Myocyte (in vitro differentiated cells): ENCODE measurements around the gene PHF13. TPM values are rescaled to one million over a fixed set of nuclear protein-coding genes. Genes with fewer than 3 reads are reported as not detected.

Experiments
- DNase-seq: peaks from one replicate; pipeline ENCODE4 v3.0.0-alpha.2; 2012; ENCODE audit warnings: low read depth
- total RNA-seq: library from RNA; depleted of rRNA; stranded (reverse); fragments of >200 nt; gene quantifications from 2 replicates; pipeline ENCODE4 v1.2.3, GENCODE V29; 2014

Gene PHF13
- total RNA-seq, 1 donor from 2014 or later = 9.6 TPM

DNA sequence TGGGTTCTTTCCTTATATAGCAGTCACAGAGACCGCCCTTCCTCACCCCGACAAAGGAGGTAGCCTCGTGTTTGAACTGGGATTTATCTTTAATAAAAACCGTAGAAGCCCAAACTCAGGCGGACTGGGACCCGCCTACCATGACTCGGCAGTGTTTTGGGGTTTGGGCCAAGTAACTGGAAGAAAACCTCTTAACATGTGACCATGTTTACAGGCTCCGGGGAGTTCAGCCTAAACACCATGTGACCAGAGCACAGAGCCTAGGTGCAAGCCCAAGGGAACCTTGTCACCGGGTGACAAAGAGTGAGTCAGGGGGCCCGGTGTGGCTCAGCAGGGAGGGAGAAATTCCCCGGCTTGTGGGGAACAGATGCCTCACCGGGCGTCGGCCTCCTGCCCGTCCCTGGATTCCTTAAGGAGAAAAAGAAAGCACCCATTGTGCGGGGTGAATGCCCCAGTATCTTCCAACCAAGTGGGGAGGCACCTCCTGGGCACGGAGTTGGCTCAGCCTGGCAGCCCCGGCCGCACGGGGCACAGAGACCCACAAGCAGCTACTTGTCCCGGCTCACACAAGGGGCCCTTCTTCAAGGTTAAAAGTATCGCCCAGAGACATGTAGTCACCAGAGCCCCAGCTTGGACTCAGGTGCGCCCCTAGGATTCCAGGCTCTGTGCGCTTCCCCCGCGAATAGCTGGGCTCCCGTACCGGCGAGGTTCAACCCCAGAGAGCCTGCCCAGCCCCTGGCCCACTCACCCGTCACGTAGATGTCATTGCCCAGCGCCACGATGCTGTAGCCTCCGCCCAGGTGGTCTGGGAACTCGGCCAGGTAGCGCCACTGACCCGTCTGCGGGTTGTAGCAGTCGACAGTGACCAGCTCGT is 12.2 kb upstream of the PHF13 start:
- peak; percentile 92 for DNase-seq

DNA sequence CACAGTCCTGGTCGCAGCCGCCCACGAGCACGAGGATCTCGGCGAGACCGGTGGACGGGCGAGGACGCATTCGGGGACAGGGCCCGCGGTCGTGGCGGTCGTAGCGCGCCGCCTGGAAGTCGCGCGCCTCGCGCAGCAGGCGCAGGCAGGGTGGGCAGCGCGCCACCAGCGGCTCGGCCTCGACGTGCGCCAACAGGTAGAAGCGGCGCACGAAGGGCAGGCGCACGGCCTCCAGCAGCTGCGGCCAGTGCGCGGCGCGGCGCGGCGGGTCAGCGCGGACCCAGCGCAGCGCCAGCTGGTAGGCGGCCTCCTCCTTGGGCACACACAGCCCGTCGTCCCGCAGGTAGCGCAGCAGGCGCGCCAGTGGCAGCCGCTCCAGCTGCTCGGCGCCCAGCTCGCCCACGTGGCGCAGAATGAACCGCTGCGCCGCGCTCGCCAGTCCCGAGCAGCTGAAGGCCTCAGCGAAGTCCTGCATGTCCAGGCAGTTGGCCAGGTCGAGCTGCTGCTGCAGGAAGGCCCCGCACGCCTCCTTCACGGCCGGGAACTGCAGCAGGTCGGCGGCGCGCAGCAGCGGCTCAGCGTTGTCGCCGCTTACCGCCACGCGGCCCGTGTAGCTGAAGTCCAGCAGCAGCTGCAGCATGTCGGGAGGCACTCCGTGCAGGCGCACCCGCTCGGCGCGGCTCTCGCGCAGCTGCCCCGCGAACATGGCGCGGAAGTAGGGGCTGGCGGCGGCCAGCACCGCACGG is 11.4 kb upstream of the PHF13 start:
- DNase-seq = peak; percentile 62

DNA sequence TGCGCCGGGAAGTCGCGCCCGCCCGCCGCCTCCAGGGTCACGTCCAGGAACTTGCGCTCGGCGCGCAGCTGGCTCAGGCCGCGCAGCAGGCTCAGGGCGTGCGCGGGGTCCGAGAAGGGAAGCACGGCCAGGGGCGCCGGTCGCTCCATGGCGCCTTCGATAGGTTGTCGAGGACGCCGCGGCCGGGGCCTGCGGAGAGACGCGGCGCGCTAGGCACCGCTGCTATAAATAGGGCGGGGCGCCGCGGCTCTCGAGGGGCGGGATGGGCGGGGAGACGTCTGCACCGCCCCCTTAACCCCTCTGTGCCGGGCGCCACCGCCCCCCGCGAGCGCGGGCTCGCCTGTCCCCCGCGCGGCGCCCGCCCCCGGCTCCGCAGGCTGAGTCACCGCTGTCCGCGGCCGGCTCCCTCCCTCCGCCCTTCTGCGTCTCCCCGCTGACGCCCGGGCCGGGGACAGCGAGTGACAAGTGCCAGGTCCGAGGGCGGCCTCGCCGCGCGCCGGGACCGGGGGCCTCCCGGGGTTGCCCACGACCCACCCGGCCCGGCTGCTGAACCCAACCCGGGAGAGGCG is 10.8 kb upstream of the PHF13 start, which contains the start of gene KLHL21:
Gene KLHL21 (minus strand): TSS at position 201 of the 569 bp plus-strand sequence. CDS start 52 bp downstream, at position 149.
- peak; percentile 90 for DNase-seq

DNA sequence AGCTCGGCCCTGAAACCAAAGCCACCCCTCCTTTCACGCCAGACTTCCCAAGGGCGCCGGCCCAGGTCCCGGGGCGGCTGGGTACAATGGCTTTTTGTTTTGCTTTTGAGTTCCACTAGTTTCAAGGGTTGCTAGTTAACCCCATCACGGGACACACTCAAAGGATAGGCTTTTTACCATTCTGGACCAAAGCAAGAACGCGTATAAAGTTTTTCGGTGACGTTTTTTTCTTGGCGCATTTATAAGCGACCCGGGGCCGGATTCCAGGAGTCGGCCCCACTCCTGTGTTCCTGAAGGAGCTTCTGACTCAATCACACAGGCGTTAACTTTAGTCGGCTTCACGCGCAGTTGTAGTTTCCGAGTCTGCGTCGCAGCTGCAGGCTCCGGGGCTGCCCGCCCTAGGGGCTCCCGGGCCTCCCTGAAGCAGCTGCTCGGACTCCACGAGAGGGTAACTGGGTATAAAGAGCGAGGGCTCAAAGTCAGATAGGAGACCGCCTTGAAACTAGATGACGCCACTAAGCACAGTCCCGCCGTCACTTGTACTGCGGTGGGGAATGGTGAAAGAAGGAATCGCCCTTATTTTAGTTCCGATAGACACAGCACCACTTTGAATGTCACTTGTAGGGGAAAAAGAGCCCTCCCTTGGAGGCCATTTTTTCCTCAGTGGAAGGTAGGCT is 10.2 kb upstream of the PHF13 start:
- peak; percentile 95 for DNase-seq

DNA sequence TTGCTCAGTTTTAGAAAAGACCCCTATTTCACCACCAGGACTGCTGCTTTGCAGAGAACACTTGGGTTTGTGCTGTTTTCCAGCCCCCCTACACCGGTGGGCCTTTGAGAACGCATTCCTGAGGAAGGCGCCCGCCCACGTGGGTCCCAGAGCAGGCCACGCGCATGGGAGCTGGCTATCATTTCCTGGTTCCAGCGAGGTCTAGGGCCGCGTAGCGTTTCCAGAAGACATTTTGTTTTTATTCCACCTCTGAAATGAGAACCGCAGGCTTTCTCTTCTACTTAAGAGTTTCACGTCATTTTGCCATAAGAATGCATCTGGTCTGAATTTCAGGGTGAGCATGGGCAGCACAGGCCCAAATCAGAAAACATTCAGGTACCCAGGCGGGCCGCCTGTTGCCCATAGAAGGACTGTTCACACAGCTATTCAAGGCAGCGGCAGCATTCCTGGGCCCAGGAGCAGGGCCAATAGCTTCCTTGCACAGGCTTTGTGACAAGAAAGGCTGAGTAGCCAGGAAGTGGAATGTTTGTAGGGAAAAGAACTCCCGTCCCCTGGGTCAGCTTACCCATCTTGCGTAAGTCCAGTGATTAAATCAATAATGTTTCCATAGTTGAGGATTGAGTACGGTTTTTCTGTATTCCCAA is 9.5 kb upstream of the PHF13 start:
- DNase-seq = peak; percentile 85

DNA sequence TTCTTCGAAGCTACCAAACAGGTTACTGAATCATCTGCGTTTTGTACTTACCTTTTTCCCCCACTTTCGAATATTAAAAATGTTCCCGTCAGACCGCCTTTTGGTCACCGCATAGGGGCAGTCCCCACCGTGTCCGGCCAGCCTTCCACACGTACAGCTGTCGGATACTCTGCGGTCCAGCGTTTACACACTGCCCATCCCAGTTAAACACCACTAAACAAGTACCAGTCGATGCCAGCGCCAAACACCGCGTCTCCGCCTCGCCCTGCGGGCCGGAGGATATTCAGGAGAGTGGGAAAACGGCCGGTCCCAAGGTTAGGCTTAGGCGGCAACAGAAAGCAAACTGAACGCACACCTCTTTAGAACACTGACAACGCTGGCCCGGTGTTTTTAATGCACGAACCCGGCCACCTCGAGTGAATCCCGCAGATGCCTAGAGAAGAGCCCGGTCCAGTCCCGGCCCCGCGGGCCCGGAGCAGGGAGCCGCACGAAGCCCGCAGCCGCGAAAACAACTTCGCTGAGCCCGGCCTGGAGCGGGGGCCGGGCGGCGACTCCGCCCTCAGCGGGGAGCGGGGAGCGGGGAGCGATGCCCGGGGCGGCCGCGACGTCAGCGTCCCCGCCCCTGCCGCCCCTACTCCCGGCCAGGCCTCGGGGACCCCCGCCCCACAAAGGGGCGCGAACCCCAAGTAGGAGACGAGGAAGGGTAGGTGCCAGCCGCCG is 730 bp upstream of the PHF13 start:
- DNase-seq = peak; percentile 83

GRCh38 chr1:6614019-6614928 is 743 bp downstream of the PHF13 start:
- DNase-seq = peak; percentile 45

DNA sequence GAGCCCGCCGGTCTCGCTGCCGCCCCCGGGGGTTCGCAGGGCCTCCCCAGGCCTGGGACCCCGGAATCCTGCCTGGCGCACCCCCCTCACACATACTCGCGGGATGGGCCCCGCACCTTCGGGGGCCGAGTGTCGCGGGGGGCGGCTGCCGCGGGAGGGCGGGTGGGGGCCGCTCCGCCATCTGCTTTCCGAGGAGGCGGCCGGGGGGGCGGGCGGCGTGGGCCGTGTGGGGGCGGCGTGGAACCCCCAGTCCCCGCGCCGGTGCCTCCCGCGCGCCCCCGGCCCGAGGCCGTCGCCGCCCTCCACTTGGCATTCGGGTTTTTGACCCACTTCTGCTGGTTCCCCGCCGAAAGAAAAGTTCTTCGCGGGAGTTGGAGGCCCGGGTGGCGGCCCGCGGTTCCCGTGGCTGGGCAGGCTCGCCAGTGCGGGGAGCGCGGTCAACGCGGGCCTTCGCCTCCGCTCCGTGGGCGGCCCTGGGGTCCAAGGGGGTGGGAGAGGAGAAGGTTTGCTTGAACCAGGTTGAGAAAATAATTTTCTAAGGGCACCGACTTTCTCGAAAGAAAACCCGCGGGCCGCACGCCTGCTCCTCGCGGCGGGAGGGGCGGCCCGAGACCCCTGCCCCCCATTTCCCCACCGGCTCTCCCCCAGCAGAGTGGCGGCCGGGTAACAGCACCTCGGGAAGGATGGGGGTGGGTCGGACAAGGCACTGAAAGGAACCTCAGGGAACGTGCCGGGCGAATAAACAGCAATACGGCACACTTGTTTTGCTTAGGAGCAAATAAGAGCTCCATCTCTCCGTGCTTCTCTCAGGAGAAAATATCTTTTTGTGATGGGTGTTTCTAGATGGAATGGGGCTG is 1.6 kb downstream of the PHF13 start:
- DNase-seq = no peak

DNA sequence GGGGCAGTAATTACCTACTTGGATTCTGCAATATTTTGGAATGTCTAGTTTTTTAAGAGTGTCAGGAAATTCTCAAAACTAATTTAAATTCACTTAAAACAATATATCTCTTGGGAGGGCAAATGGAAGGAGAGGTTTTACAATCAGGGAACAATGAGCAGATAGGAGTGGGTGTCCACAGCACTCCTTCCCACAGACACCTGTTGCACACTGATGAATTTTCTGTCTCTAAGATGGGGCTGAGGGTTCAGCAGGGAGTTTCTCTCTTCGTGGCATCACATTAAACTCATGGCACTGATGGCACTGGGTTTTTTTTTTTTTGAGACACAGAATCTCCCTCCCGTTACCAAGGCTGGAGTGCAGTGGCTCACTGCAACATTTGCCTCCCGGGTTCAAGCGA is 5.5 kb downstream of the PHF13 start:
- no peak for DNase-seq

DNA sequence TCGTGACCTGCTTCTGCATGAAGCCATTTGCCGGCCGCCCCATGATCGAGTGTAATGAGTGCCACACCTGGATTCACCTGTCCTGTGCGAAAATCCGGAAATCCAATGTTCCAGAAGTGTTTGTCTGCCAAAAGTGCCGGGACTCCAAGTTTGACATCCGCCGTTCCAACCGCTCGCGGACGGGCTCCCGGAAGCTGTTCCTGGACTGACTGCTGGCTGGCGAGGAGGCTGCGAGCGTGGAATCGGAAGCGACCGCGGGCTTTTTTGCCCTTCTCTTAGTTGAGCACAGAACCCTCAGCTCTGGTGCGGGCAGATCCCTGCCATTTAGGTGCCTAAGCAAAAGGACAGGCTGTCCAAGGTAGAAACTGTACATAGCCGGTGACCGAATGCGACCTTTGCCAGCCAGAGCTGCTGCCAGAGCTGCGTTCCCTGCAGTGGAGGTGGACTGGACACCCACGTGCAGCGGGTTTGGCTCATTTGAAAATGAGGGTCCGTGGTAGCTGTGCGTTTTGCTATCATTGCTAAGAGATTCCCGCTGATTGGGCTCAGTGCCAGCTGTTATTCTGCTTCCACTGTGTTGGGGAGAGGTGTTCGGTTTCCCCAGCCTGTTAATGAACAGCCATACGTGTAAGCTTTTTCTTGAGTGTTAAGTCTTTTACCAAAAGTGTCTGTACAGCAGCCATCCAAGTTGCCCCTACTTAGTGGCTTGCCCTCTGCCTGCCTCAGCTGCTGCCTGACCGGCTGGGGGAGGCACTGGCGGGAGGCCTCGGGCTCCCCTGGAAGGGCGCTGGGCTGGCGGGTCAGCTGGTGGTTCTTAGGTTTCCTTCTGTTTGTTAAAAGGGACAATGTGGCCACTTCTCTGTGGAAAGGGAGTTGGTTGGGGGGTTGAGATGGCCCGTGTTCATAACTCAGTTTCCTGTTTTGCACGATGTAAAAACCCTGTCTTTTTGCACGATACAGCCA is 8.2 kb downstream of the PHF13 start:
- no peak for DNase-seq

- no peak for DNase-seq
Observed at GRCh38 chr1:6622396-6623152, 9.0 kb downstream of the PHF13 start.

- DNase-seq = no peak
Observed at GRCh38 chr1:6623269-6623965, 9.9 kb downstream of the PHF13 start.

- DNase-seq = peak; percentile 93
Observed at GRCh38 chr1:6624710-6625583, 11.4 kb downstream of the PHF13 start, which contains the start of gene THAP3. THAP3 (plus strand) TSS chr1:6624868; CDS start chr1:6625219, 351 bp downstream.

DNA sequence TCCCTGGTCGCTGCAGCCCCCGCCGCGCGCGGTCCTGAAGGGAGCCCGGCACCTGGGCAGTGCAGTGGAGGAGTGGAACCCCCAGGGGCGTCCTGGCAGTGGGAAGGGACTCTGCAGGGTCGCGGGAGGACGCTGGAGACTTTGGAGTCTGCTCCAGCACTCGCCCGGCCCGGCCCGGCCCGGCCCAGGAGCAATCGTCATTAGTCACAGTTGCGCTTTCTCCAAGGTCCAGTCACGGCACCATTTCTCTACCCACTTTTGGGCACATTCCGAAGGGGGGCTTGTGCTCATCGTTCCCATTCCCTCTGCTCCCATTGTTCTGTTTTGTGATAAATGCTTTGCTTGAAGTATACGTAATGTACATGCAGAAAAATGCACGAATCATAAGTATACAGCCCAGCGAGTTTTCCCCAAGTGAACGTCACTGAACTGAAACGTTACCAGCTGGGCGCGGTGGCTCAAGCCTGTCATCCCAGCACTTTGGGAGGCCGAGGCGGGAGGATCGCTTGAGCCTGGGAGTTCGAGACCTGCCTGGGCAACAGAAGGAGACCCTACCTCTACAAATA is 12.1 kb downstream of the PHF13 start:
- peak; percentile 33 for DNase-seq
